DLD1 (cell line): ENCODE results near the gene ELAPOR1.

ENCODE experiments used
- in situ Hi-C: cut with HindIII; loops from 2 replicates; pipeline ENCODE4 v1.10.0; 2017; ENCODE audit warnings: low sequenced_read_pairs

The ELAPOR1 gene, protein sequence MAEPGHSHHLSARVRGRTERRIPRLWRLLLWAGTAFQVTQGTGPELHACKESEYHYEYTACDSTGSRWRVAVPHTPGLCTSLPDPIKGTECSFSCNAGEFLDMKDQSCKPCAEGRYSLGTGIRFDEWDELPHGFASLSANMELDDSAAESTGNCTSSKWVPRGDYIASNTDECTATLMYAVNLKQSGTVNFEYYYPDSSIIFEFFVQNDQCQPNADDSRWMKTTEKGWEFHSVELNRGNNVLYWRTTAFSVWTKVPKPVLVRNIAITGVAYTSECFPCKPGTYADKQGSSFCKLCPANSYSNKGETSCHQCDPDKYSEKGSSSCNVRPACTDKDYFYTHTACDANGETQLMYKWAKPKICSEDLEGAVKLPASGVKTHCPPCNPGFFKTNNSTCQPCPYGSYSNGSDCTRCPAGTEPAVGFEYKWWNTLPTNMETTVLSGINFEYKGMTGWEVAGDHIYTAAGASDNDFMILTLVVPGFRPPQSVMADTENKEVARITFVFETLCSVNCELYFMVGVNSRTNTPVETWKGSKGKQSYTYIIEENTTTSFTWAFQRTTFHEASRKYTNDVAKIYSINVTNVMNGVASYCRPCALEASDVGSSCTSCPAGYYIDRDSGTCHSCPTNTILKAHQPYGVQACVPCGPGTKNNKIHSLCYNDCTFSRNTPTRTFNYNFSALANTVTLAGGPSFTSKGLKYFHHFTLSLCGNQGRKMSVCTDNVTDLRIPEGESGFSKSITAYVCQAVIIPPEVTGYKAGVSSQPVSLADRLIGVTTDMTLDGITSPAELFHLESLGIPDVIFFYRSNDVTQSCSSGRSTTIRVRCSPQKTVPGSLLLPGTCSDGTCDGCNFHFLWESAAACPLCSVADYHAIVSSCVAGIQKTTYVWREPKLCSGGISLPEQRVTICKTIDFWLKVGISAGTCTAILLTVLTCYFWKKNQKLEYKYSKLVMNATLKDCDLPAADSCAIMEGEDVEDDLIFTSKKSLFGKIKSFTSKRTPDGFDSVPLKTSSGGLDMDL

GRCh38 chr1:109113590-109114341, at the start of gene ELAPOR1:
ELAPOR1 (plus strand) TSS chr1:109114115; CDS start chr1:109114184, 69 bp downstream.
- in situ Hi-C loops, result no loop called here

DNA sequence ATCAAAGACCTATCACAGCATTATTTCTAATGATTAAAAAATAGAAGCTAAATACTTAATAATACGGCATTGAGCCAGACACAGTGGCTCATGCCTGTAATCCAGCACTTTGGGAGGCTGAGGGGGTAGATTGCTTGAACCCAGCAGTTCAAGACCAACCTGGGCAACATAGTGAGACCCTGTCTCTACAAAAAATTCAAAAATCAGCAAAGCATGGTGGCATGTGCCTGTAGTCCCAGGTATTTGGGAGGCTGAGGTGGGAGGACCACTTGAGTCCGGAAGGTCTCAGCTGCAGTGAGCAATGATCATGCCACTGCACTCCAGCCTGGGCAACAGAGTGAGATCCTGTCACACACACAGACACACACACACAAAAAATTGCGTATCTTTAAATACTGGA, 48.8 kb upstream of the ELAPOR1 start:
- in situ Hi-C loops, result no loop called here

- in situ Hi-C loops, result no loop called here
These were observed 46.0 kb upstream of the ELAPOR1 start for GRCh38 chr1:109067883-109068282.

DNA sequence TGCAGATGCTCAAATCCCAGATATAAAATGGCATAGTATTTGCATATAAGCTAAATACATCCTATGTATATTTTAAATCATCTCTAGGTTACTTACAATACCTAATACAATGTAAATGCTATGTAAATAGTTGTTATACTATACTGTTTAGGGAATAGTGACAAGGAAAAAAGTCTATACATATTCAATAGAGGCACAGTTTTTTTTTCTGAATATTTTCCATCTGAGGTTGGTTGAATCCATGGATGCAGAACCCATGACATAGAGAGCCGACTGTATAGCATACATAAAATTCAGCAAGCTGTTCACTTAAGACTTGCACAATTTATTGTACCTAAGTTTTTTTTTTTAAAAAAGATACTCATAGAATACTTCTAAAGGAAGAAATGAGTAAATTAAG, 44.6 kb upstream of the ELAPOR1 start:
- in situ Hi-C loops, result no loop called here

DNA sequence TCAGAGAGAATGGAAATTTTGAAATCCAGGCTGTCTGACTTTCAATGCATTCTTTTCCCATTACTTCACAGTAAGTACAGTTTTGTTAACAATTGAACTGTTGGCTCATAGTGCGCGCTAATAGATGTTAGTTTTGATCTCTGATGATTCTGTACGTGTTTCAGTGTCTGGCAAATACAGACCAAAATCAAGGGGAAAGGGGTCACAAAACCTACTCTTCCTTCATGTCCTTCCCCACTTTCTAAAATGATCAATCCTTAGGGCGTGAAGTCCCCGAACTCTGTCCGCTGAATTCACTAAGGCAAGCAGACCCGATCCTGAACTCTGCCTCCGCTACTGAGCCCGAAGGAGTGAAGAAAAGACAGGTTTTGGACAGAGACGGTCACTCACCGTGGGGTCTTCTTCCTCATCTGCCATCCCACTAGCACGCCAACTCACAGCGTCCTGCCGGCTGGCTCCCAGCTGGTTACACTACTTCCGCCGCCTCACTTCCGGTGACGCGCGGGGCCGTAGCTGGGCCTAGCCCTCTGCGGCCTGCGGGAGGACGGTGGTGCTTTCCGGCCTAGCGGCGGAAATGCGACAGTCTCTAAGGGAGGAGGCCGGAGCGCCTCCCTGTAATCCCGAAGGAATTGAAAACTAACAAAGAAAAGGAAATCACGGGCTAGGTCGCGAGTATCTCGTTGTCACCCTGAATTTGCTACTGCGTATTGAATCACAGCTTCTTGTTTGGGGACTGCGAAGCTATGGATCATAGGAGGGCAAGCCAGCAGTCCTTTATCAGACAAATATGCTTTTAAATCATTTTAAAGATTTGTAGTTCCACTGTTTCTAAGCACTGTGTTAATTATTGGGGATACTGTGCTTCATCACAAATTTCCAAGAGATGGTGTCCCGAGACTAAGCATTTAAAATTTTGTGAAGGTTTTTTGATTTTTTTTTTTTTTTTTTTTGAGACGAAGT, 38.1 kb upstream of the ELAPOR1 start, which contains the start of gene TAF13:
TAF13 (minus strand) TSS at position 473 of the 960 bp plus-strand sequence; CDS start at position 417, 56 bp downstream.
- in situ Hi-C loops, result no loop called here

GRCh38 chr1:109078317-109078716, 35.6 kb upstream of the ELAPOR1 start:
- in situ Hi-C loops, result no loop called here

DNA sequence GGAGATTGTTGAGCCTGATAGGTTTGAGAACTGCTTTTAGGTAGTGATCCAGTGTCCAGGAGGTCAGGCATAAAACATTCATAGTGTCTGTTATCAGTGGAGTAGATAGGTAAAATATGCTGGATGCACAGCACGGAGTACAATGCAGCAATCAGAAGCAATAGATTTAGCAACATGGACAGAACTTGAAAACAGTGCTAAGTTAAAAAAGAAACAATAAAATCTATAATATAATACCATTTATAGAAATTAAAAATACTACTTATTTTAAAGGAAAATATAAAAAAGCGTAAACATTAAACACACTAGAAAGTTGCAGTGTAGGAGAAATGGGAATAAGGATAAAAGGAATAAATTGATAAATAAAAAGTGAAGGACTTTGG, 34.7 kb upstream of the ELAPOR1 start:
- in situ Hi-C loops, result no loop called here

DNA sequence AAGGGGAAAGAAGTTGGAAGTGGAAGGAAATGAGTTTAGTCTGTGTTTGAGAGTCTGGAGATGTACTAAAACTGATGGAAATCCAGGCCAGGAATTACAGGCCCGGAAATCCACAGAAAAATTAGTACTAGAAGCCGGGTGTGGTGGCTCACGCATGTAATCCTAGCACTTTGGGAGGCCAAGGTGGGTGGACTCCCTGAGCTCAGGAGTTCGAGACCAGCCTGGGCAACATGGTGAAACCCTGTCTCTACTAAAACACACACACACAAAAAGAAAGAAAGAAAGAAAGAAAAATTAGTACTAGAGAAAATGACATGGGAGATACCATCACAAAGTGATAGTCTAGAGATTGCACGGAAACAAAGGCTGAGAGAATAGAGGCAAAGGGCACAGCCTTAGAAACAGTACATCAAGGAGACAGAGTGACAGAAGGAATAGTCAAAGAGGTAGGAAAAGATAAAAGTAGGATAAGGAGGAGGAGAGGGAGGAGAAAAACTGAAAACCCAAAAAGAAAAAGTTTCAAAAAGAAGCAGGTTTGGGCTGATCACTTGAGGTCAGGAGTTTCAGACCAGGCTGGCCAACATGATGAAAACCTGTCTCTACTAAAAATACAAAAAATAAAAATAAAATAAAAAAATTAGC, 33.4 kb upstream of the ELAPOR1 start:
- in situ Hi-C loops, result no loop called here

DNA sequence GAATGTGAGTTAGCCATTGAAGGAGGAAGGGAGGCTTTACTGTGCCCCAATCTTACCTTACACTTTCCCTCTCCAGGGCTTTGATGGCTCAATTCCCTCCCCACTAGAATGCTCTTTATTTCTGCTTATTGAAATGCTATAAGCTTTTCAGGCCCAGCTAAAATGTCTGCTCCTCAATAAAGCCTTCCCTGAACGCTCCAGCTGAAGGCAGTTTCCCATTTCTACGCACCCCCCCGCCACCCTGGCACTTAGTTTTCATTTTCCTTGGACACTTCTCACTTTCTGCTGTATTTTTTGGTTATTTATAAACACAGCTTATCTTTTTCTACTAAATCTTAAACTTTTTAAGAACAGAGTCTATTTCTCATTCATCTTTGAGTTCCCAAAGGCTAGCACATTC, 30.4 kb upstream of the ELAPOR1 start:
- in situ Hi-C loops, result no loop called here

DNA sequence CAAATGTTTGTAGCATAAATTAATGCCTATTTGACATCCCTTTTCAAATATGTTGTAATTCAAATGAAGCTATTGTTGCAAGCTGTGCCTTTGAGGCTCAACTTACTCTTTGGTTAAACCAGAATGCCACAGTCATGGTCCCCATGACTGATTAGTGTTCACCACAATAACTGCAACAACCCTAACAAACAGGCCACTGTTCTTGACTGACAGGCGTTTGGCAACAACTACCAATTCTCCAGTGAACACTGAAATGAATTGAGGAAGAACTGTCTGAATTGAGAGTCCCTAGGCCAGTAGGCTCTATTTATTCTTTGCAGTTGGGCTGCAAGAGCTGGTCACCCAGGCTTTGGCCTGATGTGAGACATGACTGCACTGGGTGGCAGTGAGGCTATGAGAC, 30.0 kb upstream of the ELAPOR1 start:
- in situ Hi-C loops, result no loop called here

GRCh38 chr1:109084563-109085517, 29.1 kb upstream of the ELAPOR1 start:
- in situ Hi-C loops, result no loop called here

DNA sequence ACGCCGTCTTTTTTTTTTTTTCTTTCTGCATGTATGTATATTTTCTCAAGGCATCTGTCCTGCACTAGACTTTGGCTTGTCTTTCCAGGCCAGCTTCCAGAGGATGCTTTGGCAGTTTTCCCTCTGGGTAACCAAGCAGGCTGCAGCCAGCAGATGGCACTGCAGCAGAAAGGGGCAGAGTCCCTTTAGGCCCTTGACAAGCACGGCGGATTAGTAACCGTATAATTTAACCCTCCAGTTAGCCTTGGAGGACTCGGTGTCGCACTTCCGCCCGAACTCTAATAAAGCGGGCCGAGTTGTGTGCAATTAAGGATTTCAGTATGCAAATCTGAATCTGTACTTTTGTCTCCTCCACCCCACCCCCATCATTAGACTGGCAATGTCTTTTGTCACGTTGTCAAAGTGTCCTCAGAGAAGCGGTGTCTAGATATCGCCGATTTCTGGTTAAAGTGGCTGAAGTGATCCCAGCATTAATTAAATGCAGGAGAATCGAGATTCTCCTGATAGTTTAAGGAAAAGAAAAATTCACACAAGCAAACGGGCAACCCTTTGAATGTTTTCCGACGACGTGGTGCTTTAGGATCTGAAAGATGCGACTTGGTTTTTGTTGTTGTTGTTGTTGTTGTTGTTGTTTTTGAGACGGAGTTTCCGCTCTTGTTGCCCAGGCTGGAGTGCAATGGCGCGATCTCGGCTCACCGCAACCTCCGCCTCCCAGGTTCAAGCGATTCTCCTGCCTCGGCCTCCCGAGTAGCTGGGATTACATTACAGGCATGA, 24.5 kb upstream of the ELAPOR1 start:
- in situ Hi-C loops, result no loop called here

- in situ Hi-C loops, result no loop called here
These were observed 23.5 kb upstream of the ELAPOR1 start, which contains the start of gene TMEM167B for GRCh38 chr1:109090196-109091077. TMEM167B (plus strand) TSS chr1:109090764; CDS start chr1:109090873, 109 bp downstream.

GRCh38 chr1:109091078-109091838, 22.7 kb upstream of the ELAPOR1 start:
- in situ Hi-C loops, result no loop called here

DNA sequence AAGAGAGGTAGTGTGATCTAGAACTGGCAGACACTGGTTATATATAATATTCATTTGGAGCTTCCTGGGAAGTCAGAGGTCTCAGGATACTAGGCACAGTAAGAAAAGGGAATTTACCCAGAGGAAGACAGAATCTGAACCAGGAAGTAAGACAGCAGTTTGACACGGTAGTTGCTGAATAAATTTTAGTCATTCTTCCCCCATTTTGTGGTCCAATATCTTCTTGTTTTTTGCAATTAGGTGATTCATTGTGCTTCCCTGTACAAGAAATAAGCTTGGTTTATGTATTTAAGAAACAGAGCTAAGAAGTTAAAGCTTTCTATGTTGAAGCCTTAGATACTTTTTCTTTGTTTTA, 22.1 kb upstream of the ELAPOR1 start:
- in situ Hi-C loops, result no loop called here

DNA sequence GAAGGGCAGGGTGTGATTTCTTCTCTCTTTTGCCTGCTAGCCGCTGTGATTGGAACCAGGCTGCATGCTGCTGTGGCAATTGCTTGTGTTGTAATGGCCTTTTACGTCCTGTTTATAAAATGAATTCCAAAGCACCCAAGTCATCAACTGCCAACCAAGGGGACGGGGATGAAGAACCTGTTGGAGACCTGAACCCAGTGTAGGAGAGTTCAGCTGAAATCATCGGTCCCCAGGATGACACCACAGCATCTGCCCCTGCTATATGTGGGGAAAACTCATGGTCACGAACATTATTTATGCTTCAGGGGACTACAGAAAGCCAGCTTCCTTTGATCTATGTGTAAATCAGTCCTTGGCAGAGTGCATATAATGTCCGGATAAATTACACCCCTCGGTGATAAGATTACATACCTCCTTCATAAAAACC, 19.5 kb upstream of the ELAPOR1 start:
- in situ Hi-C loops, result no loop called here
